AML-193 (cell line): ENCODE measurements around the gene KRTAP19-6.
"Not testable (repeated sequence)": the region's sequence is repeated elsewhere in the genome, so short reads cannot be mapped to it uniquely, and the experiment has no call there.

Experiments used
- DNase-seq, 2 experiments: peaks; one replicate each; lab custom pipeline; 2025; lab: John Stamatoyannopoulos, UW

Gene KRTAP19-6

GRCh38 chr21:30541764-30542163, at the start of gene KRTAP19-6:
Gene KRTAP19-6, minus strand, starts transcription at chr21:30541864. Its CDS starts 31 bp downstream, at chr21:30541833.
- no peak for DNase-seq

DNA sequence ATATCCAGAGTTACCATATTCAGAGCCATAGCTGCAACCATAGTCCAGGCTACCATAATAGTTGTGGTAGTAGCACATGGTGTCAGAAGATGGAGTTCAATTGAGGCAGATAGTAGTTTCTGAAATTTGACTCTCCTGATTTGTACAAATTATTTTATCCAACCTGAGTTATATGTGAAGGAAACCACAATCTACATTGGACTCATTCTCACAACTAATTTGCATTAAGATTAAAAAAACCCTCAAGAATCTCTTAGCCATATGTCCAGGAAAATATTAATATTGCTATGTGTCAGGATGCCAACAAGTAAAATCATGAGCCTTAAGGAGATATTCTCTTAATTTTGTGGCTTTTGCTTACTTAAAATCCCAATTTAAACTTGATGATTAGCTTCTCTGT, 48.6 kb upstream of the KRTAP19-6 start, which contains the start of gene KRTAP22-2:
TSS of gene KRTAP22-2 (minus strand) at position 101 of the 400 bp plus-strand sequence.
- DNase-seq: no peak

GRCh38 chr21:30582870-30583269, 41.2 kb upstream of the KRTAP19-6 start:
- no peak for DNase-seq

GRCh38 chr21:30580132-30580531, 38.5 kb upstream of the KRTAP19-6 start:
- DNase-seq: no peak

DNA sequence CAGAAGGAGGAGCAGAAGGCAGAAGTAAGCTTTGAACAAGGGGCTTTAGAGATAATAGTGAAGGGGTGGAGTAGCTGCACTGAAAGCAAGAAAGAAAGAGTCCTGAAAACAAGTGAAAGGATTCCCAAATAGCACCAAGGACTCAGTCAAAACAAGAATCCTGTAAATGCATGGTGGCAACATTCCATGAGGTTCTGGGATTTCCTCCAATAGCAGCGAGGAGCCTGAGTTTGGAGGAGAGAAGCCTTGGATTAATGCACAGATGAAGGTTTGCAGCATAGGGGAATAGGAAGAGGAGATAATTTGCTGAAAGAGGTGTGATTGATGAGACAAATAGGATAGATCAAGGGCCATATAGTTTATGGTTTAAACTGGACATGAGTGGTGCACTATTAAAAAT, 37.7 kb upstream of the KRTAP19-6 start:
- DNase-seq: no peak

- no peak for DNase-seq
Observed at GRCh38 chr21:30577766-30578165, 36.1 kb upstream of the KRTAP19-6 start.

DNA sequence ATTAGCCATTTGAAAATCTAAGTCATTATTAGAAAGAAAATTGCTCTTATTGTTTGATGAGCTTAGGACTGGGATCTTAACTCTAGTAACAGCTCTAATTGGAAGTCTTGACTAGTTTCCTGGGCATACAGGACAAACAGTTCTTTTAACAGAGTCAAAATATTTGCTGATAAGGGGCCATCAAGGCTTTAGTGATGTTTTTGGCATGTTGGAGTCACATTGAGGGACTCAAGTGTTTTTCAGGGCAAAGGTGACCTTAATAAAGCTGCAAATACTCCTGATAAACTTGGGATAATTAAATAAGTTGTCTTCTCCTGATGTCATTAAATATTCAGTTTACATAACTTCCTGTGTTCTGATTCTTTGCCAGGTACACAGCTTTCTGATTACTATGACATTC, 26.0 kb upstream of the KRTAP19-6 start:
- DNase-seq: no peak

GRCh38 chr21:30563630-30564029, 22.0 kb upstream of the KRTAP19-6 start:
- DNase-seq: no peak

- DNase-seq: no peak
Observed at GRCh38 chr21:30563072-30563471, 21.4 kb upstream of the KRTAP19-6 start.

DNA sequence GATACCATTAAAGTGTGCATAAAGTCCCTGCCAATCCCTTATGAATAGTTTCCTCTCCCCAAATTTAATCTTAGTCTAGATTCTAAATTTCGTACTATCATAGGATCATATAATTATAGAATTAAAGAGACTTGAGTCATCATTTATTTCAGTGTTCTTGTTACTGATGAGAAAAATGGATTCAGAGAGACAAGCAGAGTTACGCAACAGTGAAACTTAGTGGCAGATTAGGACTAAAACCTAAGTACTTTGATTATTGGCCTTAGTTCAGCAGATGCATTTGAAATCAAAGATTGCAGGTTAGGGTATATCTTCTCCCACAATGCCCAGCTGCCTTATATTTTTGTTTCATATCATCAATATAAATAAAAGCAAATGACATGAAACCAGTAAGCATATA, 20.3 kb upstream of the KRTAP19-6 start:
- no peak for DNase-seq

DNA sequence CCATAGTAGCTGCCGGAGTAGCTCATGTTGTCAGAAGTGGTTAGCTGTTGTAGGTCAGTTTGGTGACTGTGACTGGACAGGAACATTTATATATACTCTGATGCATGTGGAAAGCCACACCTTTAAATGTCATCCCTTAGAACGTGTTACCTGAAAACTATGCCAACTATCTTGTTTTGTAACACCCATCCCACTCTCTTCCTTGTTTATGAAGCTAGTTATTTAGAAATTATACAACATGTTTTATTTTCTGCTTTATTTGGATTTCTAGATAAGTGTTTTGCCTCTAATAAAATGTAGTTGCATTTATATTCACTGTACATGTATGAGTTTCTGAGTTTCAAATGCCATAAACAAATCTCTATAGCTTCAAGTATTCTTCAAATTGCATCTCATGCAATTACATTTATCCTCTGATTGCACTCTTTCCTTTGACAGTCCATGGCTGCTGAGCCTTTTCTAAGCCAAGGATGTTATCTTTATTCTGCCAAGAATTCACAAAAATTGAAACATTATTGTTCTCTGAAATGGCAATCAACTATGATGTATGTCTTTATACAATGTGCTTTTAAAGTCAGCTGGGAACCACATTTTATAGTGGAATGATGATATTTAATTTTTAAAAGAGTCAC, 19.7 kb upstream of the KRTAP19-6 start, which contains the start of gene KRTAP19-7:
TSS of gene KRTAP19-7 (minus strand) at position 51 of the 632 bp plus-strand sequence. CDS start at position 26, 25 bp downstream.
- DNase-seq: no peak

GRCh38 chr21:30555095-30555494, 13.4 kb upstream of the KRTAP19-6 start:
- DNase-seq: no peak

DNA sequence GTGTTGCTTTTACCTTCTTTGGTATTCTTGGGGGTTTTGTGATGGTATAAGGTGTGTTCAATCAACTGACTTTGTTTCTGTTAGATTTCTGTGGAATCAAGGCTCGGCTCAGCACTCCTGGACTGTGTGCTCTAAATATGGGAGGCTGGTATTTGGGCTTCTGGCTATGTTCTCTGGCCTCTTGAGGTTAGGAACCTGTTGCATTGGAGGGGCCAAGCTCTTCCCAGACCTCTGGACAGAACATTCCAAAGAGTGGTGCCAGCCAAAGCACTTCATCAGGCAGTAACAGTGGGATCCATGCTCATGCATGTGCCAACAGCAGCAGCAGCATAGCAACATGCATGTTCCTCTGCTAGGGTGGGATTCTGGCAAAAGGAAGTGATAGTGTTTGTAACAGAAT, 11.1 kb upstream of the KRTAP19-6 start:
- DNase-seq: no peak

DNA sequence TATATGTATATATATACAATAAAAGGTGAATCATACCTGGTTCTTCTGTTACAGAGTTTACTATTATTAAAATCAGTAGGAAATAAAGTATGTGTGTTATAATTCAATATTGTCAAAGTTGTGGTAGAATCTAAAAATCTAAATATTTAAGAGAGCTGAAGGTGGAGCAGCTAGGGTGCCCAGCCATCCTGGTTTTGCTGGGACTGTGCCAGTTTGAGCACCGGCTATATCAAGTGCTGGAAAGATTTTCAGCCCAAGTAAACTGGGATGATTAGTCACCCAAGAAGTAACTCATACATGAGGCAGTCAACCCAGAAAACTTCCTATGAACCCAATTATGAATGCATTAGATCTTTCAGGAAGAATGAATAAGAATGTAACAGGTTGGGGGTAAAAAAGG, 22.8 kb downstream of the KRTAP19-6 start:
- DNase-seq: no peak

DNA sequence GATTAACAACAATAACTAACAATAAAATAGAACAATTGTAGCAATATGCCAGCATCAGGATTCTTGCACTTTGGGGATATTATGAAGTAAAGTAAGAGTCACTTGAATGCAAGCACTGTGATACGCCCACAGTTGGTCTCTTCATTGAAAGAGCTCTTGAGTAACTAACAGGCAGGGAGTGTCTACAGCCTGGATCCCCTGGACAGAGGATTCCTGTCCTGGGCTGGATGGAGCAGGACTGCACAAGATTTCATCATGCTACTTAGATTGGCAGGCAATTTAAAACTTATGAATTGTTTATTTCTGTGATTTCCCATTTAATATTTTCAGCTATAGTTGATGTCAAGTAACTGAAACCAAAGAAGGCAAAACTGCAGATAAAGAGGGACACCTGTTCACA, 26.0 kb downstream of the KRTAP19-6 start:
- no peak for DNase-seq

DNA sequence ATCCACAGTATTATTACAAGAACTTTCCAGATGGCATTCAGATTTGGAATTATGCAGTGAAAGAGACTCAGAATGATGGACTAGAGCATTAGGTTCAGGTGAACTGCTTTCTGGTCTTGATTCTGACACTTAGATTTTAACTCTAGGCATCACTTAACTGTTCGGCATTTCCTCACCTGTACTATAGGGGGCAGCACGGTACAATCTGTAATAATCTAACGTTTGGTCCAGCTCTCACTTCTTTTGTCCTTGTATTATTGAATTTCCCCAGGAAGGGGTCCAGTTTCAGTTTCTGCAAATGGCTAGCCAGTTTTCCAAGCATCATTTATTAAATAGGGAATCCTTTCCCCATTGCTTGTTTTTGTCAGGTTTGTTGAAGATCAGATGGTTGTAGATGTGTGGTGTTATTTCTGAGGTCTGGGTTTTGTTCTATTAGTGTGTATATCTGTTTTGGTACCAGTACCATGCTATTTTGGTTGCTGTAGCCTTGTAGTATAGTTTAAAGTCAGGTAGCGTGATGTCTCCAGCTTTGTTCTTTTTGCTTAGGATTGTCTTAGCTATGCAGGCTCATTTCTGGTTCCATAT, 36.0 kb downstream of the KRTAP19-6 start:
- DNase-seq: not testable (repeated sequence)

DNA sequence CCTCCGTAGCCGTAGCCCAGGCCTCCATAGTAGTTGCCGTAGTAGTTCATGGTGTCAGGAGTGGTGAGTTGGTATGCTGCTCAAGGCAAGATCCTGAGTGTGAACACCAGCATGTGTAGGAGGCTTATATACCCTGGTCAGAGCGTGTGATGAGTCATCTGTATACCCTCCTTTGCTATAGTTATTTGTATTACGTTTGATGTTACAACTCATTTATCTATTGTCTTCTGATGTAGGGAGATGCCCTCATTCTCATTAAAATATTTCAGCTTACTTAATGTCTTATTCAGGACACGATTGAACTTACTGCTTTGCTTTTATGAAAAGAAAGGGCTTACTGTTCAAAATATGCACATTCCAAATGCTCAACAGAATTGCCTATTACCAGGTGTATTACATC, 39.6 kb downstream of the KRTAP19-6 start, which contains the start of gene KRTAP19-5:
TSS of gene KRTAP19-5 (minus strand) at position 101 of the 400 bp plus-strand sequence. CDS start at position 50, 51 bp downstream.
- no peak for DNase-seq

GRCh38 chr21:30497065-30497464, 44.6 kb downstream of the KRTAP19-6 start, which contains the start of gene KRTAP19-4:
Gene KRTAP19-4, minus strand, starts transcription at chr21:30497165. Its CDS starts 55 bp downstream, at chr21:30497110.
- no peak for DNase-seq

GRCh38 chr21:30491963-30492428, 49.7 kb downstream of the KRTAP19-6 start, which contains the start of gene KRTAP19-3:
Gene KRTAP19-3, minus strand, starts transcription at chr21:30492013. Its CDS starts 56 bp downstream, at chr21:30491957.
- DNase-seq: no peak
